Mucosa of gallbladder (tissue), 1 donor: ENCODE data around the gene CALD1. TPM values are rescaled to one million over a fixed set of nuclear protein-coding genes. Genes with fewer than 3 reads are reported as not detected.

Experiments used
- DNase-seq: peaks from one replicate; pipeline ENCODE4 v3.0.0-alpha.2; 2020; ENCODE audit warnings: low spot score
- total RNA-seq: library from RNA; stranded (reverse); gene quantifications from one replicate; pipeline ENCODE4 v1.2.1, GENCODE V29; 2021
- donor health status: DM: no; HTN: no; CAD: no.

The CALD1 gene
- total RNA-seq, 1 donor from 2014 or later = 601 TPM

DNA sequence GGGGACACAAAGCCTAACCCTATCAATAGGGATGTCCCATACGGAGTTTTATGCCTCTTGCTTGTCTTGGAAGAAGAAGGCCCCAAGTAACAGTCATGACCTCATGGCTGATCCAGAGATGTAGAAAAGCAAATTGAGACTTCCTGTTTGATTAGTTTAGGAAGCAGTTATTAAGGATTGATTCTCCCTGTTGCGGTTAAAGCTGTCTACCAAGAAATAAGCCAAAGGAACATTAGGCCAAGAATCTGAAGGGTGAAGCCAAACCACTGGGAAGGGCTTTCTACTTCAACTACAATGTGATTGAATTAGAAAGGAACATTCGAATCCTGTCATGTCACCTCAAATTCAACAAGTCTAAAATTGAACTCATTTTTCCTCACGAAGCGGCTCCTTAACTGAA is 146.3 kb downstream of the CALD1 start:
- no peak for DNase-seq

- no peak for DNase-seq
Measured at GRCh38 chr7:134926396-134926795, 147.0 kb downstream of the CALD1 start.

- no peak for DNase-seq
Measured at GRCh38 chr7:134927076-134927475, 147.6 kb downstream of the CALD1 start.

DNA sequence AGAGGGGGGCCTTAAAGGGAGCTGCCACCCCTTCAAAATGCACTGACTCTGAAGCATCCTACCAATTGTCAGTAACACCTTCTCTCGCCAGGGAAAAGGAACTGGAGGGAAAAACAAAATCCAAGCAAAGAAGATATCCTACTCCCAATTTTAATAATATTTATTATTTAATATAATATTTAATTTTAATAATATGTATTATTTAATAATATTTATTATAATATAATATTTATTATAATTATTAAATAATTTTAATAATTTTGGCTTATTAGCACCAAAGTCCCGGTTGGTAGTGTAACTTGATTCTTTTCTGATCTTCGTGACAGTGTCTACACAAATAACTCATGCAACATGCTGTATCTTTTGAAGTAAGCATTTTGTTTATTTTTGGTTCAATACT is 148.3 kb downstream of the CALD1 start:
- DNase-seq = no peak

- DNase-seq = no peak
Measured at GRCh38 chr7:134928554-134928953, 149.1 kb downstream of the CALD1 start.

DNA sequence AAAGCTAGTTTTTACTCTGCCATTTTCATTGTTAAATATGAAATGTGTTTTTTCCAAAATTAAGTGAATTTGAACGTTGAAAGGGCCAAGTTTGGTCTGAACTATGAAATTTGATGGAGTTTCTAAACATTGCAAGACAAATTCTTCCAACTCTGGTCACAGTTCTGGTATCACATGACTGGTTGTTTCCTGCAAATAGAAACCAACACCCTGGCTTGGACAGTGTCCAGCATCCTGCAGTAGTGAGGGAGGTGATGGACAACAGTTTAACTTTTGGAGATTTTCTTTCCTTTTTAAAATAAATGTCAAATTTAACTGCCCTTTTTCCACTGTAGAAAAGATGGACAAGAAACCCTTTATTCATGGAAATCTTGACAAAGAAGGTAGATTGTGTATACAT is 152.1 kb downstream of the CALD1 start:
- DNase-seq = no peak

- peak; percentile 50 for DNase-seq
Measured at GRCh38 chr7:134932707-134933370, 153.4 kb downstream of the CALD1 start.

GRCh38 chr7:134933460-134934068 is 154.1 kb downstream of the CALD1 start:
- no peak for DNase-seq

DNA sequence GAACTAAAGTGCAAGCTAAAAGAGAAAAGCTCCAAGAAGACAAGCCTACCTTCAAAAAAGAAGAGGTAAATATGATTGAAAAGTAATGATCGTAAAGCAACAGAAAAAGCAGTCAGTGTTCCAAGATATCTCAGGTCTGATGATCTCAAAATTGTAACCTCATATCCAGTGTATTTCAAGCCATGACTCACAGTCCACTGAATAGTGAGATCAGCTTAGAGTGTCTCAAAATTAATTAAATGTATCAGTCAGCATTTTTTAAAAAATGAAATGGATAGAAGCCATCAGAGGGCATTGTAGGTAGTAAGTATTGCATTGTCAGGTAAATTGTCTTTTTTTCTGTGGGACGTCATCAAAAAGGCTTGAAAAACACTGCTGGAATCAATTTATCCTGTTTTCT is 156.3 kb downstream of the CALD1 start:
- no peak for DNase-seq

DNA sequence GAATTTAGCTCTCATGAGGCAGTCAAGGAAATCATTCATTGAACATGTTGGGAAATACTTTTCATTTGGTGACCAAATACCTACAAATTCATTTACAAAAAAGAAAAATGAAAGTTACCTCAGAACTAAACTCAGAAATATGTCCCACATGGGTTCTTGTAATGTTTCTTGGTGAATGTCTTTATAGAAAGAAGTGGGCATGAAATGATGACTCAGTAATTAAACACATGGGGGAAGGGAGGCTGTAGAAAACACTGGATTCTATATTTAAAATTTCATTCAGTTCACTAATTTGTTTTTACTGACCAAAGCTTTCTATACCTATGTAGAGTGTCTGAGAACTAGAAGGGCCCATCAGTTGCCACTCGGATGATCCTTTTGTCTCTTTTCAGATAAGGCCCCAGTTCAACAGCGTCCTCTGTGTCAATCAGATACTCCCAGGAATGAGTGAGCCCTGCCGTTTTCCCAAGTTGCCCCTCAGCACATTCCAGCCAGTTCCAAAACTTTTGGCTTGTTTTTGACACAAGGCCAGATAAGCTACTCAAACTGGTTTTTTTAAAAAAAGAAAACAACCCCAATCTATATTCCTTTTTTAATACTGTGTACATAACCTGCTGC is 157.6 kb downstream of the CALD1 start:
- DNase-seq = no peak

- DNase-seq = no peak
Measured at GRCh38 chr7:134938141-134938540, 158.7 kb downstream of the CALD1 start.

- DNase-seq = no peak
Measured at GRCh38 chr7:134939136-134939535, 159.7 kb downstream of the CALD1 start.

GRCh38 chr7:134940729-134941128 is 161.3 kb downstream of the CALD1 start:
- no peak for DNase-seq

DNA sequence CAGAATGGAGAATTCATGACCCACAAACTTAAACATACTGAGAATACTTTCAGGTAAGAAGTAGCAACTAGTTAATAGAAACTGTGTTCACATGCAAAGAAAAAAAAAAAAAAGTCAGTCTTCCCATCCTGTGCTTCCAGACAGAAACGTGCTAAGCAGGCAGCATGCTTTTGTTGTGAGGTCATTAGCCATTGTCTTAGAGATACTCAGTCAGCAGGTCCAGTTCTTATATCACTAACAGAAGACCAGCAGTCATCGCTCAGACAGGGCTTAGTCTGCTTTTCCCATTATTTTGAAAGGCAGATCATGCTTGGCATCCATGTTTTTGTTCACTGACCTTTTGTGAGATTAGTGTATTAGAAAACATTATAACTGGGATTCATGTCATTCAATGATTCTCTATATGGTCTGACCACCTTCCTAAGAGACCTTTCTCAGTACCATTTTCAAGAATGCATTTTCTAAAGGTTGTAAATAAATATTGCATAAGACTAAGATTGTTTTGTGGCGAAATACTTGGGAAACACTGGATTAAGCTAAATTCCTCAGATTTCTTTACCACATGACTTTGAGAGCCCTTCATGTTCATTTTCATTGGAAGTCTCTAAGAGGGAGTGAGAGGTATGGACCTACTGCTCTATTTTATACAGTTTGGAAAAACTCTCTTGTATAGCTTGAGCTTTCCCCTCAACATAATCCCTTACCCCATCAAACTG is 161.9 kb downstream of the CALD1 start:
- DNase-seq = peak; percentile 53

DNA sequence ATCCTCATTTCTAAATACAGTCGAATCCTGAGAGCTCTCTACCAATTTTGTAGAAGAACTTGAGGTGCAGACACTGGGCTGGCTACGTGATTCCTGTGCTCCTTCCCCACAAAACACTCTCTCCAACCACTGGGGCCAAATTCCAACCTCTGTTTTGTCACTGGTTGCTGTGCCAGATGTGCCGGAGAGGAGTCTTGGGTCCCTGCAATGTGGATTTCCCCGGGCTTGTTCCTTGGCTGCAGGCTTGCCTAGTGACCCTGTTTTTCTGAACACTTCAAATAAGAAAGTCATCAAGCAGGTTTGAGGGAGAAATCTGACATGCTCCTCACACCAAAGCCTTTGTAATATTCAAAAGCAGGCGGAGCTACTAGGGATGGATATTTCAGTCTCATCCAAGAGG is 162.5 kb downstream of the CALD1 start:
- DNase-seq = peak; percentile 15

GRCh38 chr7:134942690-134943466 is 163.4 kb downstream of the CALD1 start:
- DNase-seq = no peak

GRCh38 chr7:134943785-134944400 is 164.5 kb downstream of the CALD1 start:
- no peak for DNase-seq

- no peak for DNase-seq
Measured at GRCh38 chr7:134945691-134946090, 166.3 kb downstream of the CALD1 start.

GRCh38 chr7:134946260-134946659 is 166.8 kb downstream of the CALD1 start:
- no peak for DNase-seq

DNA sequence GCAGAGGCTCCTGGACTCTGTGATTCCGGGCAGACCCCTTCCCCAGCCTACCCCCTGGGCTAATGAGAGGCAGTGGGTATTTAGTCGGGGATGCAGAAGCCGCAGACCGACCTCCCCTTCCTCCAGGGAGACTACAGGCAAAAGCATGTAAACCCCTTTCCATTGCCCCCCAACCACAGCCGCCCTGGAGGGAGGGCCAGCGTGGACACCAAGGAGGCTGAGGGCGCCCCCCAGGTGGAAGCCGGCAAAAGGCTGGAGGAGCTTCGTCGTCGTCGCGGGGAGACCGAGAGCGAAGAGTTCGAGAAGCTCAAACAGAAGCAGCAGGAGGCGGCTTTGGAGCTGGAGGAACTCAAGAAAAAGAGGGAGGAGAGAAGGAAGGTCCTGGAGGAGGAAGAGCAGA is 167.9 kb downstream of the CALD1 start:
- no peak for DNase-seq

DNA sequence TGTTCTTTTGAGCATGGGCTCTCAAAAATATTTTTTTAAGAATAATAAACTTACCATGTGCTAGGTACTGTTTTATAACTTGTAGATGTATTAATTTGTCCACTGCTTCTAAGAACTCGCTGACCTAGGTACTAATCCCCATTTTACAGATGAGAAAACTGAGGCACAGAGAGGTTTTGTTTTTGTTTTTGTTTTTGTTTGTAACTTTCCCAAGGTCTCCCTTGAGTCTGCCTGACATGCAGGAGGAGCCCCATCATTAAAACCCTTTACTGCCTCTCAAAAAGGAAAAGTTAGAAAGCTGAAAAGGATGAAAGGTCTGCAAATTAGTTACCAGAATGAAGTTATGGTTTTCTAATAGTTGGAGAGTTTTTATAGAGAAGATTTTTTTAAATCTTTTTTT is 168.4 kb downstream of the CALD1 start:
- no peak for DNase-seq
